RWPE2 (cell line): Measurements from ENCODE around the gene MRTFB.

ENCODE experiments used
- ATAC-seq: fragments of 200-7000 bp; cut with Tn5 transposase; 3 replicates; pipeline ENCODE4 v1.9.1; 2021; ENCODE audit warnings: low read depth
- DNase-seq: peaks from one replicate; pipeline ENCODE4 v3.0.0-alpha.2; 2020; ENCODE audit warnings: low spot score
- H3K27ac ChIP-seq: fragments of 450-650 bp; 2 replicates; pipeline ENCODE4 v1.5.1; 2017; ENCODE audit warnings: mild to moderate bottlenecking; ENCODE audit not compliant: poor library complexity, severe bottlenecking
- H3K27me3 ChIP-seq: fragments of 250-450 bp; sonication (Bioruptor Pico); 2 replicates; pipeline ENCODE4 v1.5.1; 2021; ENCODE audit warnings: mild to moderate bottlenecking, moderate library complexity; ENCODE audit not compliant: insufficient read depth, poor library complexity, severe bottlenecking
- H3K36me3 ChIP-seq: fragments of 250-450 bp; sonication (Bioruptor Pico); 2 replicates; pipeline ENCODE4 v1.5.1; 2020; ENCODE audit warnings: low read depth, mild to moderate bottlenecking, moderate library complexity
- H3K4me1 ChIP-seq: fragments of 250-450 bp; sonication (Bioruptor Pico); 2 replicates; pipeline ENCODE4 v1.5.1; 2021; ENCODE audit warnings: mild to moderate bottlenecking, moderate library complexity; ENCODE audit not compliant: insufficient read depth, poor library complexity, severe bottlenecking
- H3K4me3 ChIP-seq: fragments of 250-450 bp; sonication (Bioruptor Pico); 2 replicates; pipeline ENCODE4 v1.5.1; 2021; ENCODE audit warnings: mild to moderate bottlenecking, moderate library complexity; ENCODE audit not compliant: severe bottlenecking
- H3K9me3 ChIP-seq: fragments of 250-450 bp; sonication (Bioruptor Pico); 2 replicates; pipeline ENCODE4 v1.5.1; 2021; ENCODE audit warnings: mild to moderate bottlenecking, moderate library complexity; ENCODE audit not compliant: severe bottlenecking
- TF ChIP-seq, protein P1 (sequence below): fragments of 450-650 bp; IDR thresholded peaks from one replicate; pipeline ENCODE4 v1.5.1; 2017; ENCODE audit warnings: mild to moderate bottlenecking, moderate library complexity; ENCODE audit not compliant: poor library complexity, severe bottlenecking

Gene MRTFB

DNA sequence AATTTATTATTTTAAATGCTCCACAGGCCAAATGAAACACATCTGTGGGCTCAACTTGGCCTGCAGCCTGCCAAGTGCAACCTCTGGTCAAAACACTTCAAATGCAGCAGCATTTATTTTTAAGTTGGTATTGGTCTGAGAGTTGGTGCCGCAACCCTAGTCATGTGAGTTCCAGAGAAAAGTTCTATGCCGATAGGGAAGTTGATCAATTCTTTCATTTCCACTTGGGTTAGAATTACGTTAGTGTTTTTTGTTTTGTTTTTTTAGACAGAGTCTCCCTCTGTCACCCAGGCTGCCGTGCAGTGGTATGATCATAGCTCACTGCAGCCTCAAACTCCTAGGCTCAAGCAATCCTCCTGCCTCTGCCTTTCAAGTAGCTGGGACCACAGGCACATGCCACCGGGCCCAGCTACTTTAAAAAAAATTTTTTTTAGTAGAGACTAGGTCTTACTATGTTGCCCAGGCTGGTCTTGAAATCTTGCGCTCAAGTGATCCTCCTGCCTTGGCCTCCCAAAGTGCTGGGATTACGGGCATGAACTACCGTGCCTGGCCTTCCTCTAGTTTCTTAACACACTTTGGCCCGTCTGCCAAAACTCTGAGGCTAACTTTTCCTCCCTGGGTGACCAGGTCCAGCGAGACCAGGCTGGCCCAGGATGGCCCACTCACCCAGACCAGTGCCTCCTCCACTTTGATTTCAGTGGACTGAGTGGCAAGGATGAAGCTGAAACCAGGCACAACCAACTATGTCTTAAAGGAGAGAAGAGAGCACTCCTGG is 221.1 kb downstream of the MRTFB start:
- DNase-seq (no peak), ATAC-seq (no peak)
- Histone ChIP-seq H3K27me3 (no peaks in the 10 kb centered on the region), H3K27ac (no peak overlapping the region), H3K36me3 (no peaks in the 10 kb centered on the region), H3K4me1 (no peaks in the 10 kb centered on the region), H3K4me3 (no peak overlapping the region), H3K9me3 (peaks cover 2% of the 10 kb centered on the region)
- TF ChIP-seq, protein P1, sequence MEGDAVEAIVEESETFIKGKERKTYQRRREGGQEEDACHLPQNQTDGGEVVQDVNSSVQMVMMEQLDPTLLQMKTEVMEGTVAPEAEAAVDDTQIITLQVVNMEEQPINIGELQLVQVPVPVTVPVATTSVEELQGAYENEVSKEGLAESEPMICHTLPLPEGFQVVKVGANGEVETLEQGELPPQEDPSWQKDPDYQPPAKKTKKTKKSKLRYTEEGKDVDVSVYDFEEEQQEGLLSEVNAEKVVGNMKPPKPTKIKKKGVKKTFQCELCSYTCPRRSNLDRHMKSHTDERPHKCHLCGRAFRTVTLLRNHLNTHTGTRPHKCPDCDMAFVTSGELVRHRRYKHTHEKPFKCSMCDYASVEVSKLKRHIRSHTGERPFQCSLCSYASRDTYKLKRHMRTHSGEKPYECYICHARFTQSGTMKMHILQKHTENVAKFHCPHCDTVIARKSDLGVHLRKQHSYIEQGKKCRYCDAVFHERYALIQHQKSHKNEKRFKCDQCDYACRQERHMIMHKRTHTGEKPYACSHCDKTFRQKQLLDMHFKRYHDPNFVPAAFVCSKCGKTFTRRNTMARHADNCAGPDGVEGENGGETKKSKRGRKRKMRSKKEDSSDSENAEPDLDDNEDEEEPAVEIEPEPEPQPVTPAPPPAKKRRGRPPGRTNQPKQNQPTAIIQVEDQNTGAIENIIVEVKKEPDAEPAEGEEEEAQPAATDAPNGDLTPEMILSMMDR: no peak

DNA sequence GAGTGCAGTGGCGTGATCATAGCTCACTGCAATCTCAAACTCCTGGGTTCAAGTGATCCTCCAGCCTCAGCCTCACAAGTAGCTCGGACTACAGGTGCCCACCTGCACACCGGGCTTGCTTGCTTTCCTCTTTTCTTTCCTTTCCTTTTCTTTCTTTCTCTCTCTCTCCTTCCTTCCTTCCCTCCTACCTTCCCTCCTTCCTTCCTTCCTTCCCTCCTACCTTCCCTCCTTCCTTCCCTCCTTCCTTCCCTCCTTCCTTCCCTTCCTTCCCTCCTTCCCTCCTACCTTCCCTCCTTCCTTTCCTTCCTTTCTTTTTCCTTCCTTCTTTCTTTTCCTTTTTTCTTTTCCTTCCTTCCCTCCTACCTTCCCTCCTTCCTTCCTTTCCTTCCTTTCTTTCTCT is 225.5 kb downstream of the MRTFB start:
- DNase-seq: no peak
- ATAC-seq: no peak
- H3K27ac ChIP-seq: no peak overlapping the region
- H3K9me3 ChIP-seq: no peaks in the 10 kb centered on the region
- no peaks in the 10 kb centered on the region for H3K27me3 ChIP-seq
- H3K4me1 ChIP-seq: no peaks in the 10 kb centered on the region
- no peaks in the 10 kb centered on the region for H3K36me3 ChIP-seq
- TF ChIP-seq, protein P1: no peak
- H3K4me3 ChIP-seq: no peak overlapping the region

DNA sequence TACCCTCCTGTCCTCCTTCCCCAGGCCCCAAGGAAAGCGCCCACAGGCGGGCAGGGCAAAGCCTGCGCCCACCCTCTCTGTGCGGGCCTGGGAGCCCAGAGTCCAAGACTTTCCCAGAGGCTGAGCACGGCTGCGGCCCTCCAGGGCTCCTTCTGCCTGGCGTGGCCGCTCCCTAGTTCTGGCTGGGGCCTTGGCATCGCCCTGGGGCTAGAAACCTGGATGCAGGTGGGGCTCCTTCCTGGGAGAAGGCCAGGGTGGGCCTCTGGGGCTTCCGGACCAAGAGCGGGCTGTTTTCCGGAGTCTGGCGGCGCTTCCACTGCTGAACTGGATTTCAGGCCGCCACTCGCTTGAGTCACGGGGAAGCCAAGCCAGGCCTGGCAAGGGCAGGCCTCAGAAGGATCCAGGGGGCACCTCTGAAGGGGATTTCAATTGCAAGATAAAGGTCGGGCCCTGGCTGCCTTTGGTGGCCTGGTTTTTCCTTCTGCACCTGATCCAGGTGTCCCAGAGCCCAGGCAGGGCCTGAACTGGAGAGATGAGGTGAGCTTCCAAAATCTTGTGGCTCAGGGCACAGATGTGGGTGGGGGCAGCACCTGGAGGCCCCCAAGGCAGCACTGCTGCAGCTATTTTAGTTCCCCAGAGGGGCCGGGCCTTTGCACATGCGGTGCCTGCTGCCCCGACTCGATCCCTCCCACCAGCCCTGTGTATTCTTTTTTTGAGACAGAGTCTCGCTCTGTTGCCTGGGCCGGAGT is 227.4 kb downstream of the MRTFB start:
- Histone ChIP-seq H3K4me3 (no peak overlapping the region), H3K4me1 (peaks cover 2% of the 10 kb centered on the region), H3K27me3 (no peaks in the 10 kb centered on the region), H3K9me3 (no peaks in the 10 kb centered on the region), H3K27ac (no peak overlapping the region), H3K36me3 (no peaks in the 10 kb centered on the region)
- DNase-seq (no peak), ATAC-seq (no peak)
- TF ChIP-seq, protein P1: no peak

DNA sequence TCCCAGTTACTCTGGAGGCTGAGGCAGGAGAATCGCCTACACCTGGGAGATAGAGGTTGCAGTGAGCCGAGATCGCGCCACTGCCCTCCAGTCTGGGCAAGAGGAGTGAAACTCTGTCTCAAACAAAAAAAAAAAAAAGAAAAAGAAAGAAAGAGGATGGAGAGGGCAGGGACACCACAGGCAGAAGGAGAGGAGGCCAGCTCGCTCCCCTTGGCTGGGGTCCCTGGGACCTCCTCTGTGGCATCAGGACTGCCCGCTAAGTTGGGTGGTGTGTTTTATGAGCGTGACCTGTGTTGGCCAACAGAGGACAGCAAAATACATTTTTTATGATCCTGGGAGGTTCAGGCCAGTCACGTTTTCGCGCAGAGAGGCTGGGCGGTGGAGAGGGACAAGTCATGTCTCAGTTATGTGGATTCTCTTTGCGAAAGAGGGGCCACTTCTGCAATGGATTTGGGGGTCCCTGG is 229.6 kb downstream of the MRTFB start:
- peak overlapping the region; percentile 77 for H3K27ac ChIP-seq
- no peak for DNase-seq
- H3K27me3 ChIP-seq: no peaks in the 10 kb centered on the region
- peak overlapping the region; percentile 94 for H3K4me3 ChIP-seq
- peak; percentile 74 for ATAC-seq
- no peaks in the 10 kb centered on the region for H3K9me3 ChIP-seq
- H3K4me1 ChIP-seq: peaks cover 13% of the 10 kb centered on the region
- H3K36me3 ChIP-seq: no peaks in the 10 kb centered on the region
- TF ChIP-seq, protein P1: peak; percentile 94
